ENCODE results near the gene PDSS2.
"Not testable (repeated sequence)": the region's sequence is repeated elsewhere in the genome, so short reads cannot be mapped to it uniquely, and the experiment has no call there.

Gene PDSS2

DNA sequence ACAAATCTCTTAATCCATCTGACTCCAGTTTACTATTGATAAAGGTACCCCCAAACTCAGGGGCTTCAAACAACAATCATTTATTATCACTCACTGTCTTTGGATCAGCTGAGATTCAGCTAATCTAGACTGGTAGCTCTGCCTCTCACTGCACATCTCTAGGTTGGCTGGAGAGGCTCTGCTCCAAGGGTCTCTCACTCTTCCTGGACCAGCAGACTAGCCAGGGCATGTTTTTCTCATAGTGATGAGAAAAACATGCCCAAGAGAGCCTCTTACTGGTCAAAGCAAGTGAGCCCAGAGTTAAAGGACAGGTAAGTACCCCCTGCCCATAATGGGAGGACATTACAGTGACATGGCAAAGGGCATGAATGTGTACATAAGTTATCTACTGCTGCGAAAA lies 228.9 kb downstream of the PDSS2 start:
- in situ Hi-C loops (cut with HindIII; ENCODE audit: low sequenced_read_pairs) = no loop called here

DNA sequence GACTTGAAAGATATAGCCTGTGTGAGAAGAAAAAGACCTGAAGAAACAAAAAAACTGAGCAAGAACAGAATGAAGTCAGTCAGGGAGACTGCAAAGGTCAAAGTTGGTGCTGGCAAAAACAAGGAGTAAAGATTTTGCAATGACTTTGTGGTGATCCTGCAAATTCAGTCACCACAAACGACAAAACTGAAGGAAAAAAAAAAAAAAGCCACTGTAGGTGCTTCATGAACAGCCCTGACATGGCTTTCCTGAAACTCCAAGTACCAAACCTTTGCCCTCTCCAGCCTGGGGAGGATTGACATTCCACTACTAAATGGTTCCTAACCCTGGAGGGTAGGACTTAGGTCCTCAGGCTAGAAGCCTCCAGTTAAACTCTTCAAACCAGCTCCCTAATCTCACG lies 229.3 kb downstream of the PDSS2 start:
- in situ Hi-C loops (cut with HindIII; ENCODE audit: low sequenced_read_pairs) = no loop called here

DNA sequence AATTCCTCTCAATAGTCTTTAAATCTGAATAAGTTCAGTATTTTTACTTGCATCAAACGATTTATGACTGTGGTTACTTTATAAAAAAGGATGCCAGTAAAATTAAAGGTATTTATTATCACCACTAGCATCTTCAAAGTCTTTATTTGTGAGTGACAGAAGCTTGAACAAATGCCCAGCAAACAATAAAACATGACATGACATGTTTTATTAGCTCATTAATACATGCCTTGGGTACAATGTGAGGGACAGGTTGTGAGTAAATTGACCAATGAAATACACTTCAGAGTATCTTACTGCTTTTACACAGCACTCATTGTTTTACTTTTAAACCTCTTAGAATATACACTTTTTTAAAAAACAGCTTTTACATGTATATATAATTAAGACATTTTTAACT lies 230.6 kb downstream of the PDSS2 start:
- in situ Hi-C loops (cut with HindIII; ENCODE audit: low sequenced_read_pairs) = no loop called here

DNA sequence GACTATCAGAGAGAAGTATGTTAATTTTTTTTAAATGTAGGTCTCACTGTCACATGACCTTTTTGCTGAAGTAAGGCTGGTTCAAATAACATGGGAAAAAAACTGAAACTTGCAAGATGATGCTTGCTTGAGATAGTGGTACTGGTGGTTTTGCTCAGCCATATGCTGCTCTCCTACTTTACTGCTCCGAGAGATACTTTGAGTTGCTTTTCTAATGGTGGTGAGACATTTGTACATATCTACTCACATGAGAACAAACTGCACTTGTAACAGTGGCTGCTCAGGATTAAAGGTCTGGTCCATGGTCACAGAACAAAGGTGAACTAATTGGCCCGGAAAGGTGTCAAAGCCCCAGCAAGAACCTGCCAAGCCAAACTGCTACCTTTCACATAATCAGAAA lies 237.8 kb downstream of the PDSS2 start:
- in situ Hi-C loops (cut with HindIII; ENCODE audit: low sequenced_read_pairs) = no loop called here

DNA sequence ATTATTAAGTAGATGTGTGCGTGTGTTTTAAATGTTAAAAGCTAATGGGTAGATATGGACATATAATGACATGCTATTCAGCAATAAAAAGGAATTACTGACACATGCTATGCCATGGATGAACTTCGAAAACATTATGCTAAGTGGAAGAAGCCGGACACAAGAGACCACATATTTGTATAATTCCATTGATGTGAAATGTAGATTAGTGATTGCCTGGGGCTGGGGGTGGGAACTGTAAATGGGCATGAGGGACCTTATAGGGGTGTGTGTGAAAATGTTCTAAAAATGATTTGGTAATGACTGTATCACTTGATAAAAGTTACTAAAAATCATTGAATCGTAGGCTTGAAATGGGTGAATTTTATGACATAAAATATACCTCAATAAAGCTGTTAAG lies 239.5 kb downstream of the PDSS2 start:
- in situ Hi-C loops (cut with HindIII; ENCODE audit: low sequenced_read_pairs) = no loop called here

DNA sequence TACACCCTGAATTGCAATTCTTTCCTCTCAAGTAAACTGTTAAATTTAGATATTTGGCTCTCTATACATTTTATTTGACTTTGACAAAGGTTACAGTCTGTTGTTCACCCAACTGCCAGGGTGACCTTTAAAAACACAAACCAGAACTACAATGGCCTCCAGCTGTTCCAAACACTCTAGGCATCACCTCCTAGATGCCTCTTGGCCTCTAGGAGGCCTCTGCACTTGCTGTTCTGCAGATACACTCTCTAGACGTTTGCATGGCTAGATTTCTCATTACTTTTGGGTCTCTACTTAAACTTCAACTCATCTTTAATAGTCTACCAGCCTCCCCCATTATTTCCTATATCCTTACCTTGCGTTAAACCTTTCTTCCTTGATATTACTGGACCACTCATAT lies 241.2 kb downstream of the PDSS2 start:
- in situ Hi-C loops (cut with HindIII; ENCODE audit: low sequenced_read_pairs) = no loop called here

DNA sequence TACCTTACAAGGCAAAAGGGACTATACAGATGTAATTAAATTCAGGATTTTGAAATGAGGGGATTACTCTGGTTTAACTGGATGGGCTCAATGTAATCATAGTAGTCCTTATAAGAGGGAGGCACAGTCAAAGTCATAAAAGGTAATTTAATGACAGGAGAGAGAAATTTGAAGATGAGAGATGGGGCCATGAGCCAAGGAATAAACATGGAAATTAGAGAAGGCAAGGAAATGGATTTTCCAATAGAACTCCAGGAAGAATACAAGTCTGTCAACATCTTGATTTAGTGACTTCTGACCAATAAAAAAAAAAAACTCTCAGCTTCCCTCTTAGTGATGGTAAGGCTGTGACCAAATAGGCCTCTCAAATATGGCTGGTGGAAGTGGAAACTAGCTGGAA lies 242.1 kb downstream of the PDSS2 start:
- in situ Hi-C loops (cut with HindIII; ENCODE audit: low sequenced_read_pairs) = no loop called here

DNA sequence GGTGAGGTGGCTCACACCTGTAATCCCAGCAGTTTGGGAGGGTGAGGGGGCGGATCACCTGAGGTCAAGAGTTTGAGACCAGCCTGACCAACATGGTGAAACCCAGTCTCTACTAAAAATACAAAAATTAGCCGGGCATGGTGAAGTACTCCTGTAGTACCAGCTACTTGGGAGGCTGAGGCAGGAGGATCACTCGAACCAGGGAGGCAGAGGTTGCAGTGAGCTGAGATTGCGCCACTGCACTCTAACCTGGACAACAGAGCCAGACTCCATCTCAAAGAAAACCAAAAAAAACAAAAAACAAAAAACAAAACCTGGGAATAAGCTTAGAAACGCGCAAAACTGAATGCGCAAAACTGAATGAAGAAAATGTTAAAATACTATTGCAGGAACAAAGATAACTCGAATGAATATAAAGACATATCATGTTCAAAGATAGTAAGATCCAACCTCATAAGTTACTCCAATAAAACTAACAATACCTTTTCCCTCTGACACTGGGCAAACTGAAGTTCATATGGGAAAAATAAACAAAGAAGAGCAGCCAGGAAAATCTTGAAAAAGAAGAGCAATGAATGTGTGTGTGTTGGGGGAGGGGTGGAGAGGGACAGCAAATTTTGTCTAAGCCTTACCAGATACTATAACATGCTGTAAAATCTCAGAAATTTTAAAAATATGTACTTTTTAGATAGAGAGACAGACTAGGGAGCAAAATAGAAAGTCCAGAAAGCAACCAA lies 243.0 kb downstream of the PDSS2 start:
- in situ Hi-C loops (cut with HindIII; ENCODE audit: low sequenced_read_pairs) = no loop called here

DNA sequence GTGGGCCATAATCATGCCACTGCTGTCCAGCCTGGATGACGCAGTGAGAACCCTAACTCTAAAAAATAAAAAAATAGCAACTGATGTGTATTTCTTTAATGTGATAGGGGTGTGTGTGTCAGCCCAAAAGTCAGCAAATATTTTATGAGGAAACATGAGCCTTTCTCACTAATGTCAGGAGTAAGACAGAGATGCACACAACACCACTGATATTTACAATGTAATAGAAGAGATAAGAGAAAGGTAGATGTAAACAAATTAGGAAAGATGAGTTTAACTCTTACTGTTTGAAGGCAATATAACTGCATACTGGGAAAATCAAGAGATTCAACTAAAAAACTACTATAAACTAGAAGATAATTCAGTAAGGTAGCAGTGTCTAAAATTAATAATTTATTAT lies 244.0 kb downstream of the PDSS2 start:
- in situ Hi-C loops (cut with HindIII; ENCODE audit: low sequenced_read_pairs) = no loop called here

DNA sequence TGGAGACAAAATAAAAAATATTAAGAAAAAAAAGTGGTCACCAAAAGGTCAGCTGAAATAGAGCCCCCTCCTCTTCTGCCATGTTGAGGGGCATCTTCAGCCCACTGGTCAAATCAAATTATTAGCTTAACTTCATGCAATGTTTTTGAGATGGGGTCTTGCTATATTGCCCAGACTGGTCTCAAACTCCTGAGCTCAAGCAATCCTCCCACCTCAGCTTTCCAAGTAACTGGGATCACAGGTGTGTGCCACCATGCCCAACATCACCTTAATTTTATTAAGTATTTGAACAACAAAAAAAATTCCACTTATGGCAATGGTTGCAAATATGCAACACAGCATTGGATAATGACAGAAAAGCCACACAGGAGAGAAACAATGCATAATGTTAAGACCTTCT lies 244.7 kb downstream of the PDSS2 start:
- in situ Hi-C loops (cut with HindIII; ENCODE audit: low sequenced_read_pairs) = loop anchor here (5.0 kb wide), 2 partner anchors 33 to 72 kb away; no protein-coding TSS in a partner anchor

DNA sequence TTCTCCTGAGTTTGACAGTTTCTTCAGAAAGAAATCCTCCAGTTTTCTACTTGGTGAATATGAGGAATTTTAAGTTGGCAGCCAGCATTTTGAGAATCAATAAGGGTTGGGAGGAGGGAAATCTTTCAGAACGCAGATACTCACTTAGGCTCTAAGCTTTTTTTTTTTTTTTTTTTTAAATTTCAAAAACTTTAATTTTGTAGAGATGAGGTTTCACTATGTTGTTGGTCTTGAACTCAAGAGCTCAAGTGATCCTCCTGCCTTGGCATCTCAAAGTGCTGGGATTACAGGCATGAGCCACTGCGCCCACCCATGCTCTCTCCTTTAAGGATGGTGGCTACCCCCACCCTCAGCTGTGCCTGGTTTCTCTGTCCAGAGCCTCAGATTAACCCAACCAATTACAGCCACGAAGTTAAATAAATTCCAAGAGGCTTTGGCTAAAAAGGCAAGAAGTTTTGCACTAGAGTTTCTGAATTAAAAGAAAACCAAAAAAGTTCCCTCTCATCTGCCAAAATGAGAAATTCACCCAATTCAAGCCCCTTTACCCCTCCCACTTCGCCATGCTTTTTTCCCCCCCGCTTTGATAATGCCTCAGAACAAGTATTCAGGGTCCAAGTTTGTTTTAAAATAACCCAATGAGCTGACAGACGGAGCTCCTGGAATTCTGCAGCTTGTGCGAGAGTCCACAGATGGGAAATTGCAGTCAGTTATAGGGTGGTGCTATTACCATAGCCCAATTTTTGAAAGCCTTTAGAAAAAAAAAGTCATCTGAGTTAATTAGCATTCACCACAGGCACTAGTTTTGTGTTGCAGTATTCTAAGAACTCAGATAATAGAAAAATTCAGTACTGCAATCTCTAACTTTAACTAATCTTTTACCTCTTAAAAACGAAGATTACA lies 249.7 kb downstream of the PDSS2 start:
- in situ Hi-C loops (cut with HindIII; ENCODE audit: low sequenced_read_pairs) = loop anchor here (5.0 kb wide), 2 partner anchors 38 to 67 kb away; no protein-coding TSS in a partner anchor

DNA sequence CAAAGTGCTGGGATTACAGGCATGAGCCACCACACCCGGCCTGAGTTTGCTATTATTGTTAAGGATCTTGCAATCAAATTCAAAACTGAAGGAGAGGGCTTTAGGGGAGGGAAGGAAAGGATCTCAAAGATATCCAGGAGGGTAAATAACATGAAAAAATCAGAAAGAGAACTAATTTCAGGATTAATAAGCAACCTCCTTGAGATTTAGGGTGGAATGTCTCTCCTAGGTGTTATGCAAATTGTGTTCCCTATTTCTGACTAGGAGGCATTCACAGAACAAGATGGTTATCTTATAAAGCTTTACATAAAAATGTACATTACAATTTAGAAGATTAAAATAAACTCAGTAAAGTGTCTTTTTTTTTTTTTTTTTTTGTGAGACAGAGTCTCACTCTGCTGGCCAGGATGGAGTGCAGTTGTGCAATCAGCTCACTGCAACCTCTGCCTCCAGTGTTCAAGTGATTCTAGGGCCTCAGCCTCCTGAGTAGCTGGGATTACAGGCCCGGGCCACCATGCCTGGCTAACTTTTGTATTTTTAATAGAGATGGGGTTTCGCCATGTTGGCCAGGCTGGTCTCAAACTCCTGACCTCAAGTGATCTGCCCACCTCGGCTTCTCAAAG lies 252.0 kb downstream of the PDSS2 start:
- in situ Hi-C loops (cut with HindIII; ENCODE audit: low sequenced_read_pairs) = no loop called here

DNA sequence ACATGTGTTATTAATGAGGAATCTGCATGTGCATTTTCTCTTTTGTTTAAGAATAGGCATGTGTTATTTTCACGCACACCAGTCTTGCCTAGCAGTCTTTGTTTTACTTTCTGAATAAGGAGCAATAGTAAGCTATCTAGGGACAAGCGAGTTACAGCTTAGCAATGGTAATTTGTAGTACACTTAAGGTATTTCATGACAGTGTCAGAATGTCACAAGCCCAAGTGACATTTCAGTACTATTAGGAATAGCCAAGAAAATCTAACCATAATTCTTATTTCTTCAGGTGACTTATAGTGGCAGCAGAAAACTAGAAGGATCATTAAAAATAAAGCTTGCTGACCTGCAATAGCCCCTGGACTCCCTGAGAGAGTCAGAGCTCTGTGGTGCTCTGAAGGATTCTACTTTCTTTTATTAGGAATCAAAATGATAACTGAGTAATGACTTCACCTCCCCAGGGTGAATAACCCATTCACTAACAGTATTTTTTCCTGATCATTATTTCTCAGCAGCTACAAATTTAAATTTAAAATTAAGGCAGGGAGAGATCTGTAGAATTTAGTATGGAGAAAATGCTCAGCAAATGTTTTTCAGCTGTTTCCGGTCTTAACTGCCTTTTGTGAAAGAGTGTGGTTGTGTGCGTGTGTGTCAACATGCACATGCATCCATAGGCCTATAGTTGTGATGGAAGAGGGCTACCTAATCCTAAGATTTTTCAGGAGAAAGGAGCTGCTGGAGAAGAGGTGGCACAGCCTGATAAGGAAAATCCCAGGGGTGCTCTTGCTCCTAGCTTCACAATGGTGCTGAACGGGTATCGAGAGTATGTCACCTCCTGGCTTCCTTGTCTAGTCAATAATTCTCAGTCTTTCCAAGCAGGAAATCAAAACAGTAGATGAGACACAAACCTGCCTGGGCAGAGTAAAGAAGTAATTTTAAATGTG lies 254.0 kb downstream of the PDSS2 start:
- in situ Hi-C loops (cut with HindIII; ENCODE audit: low sequenced_read_pairs) = no loop called here

DNA sequence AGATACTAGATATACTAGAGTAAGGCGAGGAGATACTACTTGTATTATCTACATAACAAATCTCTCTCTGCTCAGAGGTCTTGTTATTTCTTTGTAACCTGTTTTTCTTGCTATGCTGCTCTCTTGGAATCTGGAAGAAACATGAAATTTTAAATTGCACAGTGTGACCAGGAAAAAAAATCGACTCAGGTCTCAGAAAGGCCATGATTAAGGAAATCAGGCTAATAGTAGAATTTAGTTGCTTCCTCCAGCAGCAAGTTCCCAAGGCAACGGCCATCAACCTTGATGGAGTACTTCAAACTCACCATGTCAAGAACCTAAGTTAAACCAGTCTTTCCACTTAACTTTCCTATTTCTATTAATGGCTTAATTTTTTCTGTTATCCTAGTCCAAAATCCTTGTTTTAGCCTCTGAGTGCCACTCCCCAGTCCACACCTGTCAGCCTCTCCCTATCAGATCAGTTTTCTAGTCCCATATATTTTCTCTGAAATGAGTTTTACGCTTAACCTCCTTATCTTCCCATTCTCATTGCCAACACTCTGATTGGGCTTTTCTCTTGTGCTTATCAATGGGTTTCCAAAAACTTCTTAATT lies 256.4 kb downstream of the PDSS2 start:
- in situ Hi-C loops (cut with HindIII; ENCODE audit: low sequenced_read_pairs) = no loop called here

DNA sequence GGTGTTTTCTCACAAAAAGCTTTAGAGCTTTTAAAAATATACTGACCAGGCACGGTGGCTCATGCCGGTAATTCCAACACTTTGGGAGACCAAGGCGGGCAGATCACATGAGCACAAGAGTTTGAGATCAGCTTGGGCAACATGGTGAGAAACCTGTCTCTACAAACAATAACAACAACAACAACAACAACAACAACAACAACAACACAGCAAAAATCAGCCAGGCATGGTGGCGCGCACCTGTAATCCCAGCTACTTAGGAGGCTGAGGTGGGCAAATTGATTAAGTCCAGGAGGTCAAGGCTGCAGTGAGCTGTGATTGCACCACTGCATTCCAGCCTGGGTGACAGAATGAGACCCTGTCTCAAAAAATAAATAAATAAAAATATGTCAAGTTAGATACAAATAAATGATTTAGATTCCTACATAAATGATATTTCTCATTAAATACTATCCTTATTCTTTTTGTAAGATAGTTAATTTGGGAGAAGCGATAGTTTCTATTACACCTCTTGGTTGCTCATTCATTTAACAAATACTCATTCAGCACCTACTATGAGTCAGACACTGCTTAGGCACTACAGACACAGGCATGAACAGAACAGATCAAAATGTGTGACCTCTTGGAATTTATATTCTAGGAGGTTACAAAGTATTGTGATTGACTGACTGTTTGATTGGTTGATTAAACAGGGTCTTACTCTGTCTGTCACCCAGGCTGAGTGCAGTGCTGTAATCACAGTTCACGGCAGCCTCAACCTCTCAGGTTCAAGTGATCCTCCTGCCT lies 260.5 kb downstream of the PDSS2 start:
- in situ Hi-C loops (cut with HindIII; ENCODE audit: low sequenced_read_pairs) = no loop called here

DNA sequence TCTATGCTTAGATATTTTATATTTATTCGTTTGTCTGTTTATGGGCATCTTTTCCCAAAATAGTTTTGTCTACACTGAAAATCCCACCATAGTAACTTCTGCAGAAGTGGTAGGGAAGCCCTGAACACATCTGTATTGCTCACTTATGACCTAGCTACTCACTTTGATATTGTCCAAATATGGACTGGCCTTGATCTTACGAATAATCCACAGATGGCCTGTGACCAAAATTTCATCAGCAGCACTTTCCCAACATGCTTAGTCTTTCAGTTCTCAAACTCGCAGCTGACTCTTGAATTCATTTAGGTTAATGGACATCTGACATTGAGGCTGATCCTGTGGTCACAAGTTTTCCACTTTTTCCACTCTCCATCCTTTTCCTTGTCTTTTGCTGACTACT lies 263.2 kb downstream of the PDSS2 start:
- in situ Hi-C loops (cut with HindIII; ENCODE audit: low sequenced_read_pairs) = no loop called here

DNA sequence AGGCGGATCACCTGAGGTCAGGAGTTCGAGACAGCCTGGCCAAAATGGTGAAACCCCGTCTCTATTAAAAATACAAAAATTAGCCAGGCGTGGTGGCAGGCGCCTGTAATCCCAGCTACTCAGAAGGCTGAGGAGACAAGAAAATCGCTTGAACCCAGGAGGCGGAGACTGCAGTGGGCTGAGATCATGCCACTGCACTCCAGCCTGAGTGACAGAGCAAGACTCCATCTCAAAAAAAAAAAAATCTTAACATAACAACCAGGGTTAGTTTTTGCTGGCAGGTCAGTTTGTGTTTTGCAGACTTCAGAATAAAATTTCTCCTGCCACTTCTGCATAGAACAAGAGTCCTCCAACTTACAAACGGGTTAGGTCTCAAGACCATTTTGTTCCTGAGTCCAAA lies 264.6 kb downstream of the PDSS2 start:
- in situ Hi-C loops (cut with HindIII; ENCODE audit: low sequenced_read_pairs) = not testable (repeated sequence)

DNA sequence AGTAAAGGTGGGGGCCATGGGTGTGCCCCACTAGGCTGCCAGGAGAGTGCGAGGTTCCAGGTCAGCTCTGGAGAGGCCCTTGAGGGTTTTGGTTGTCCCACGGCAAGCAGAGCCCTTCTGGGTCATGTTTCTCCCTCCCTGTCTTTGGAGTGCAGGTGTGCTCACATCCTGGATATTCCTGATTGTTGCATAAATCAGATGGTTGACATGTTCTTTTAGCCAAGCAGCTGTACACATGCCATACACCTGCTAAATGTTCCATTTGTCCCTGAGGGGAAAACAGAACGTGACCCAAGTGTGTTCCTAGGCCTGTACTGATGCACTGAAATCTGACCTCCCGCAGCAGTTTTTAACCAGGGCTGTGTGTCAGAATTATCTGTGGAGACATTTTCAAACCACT lies 266.5 kb downstream of the PDSS2 start:
- in situ Hi-C loops (cut with HindIII; ENCODE audit: low sequenced_read_pairs) = no loop called here

DNA sequence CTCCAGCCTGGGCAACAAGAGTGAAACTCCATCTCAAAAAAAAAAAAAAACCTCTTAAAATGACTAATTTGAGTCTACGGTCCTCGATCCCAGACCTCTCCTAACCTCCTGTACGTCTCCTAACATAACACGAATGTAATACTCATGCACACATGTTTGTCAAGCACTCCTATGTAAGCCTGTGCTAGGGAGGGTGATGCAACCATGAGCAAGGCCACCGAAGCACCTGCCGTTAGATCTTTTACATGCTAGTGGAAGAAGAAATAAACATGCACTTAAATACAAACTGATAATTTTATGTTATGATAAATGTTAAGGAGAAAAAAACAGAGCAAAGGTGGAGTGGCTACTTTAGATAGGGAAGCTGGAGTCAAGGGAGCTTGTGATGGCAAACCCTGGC lies 271.7 kb downstream of the PDSS2 start:
- in situ Hi-C loops (cut with HindIII; ENCODE audit: low sequenced_read_pairs) = no loop called here
